Measurements from ENCODE around the gene C16orf96.

Gene C16orf96

GRCh38 chr16:4594433-4595410, 38.6 kb downstream of the C16orf96 start:
- Histone ChIP-seq H3K4me2 (ENCODE audit: low read depth, low read length) (no peak overlapping the region), H3K4me1 (ENCODE audit: low read length) (no peaks in the 10 kb centered on the region), H3K9ac (ENCODE audit: low read length) (no peak overlapping the region), H3F3A (ENCODE audit: insufficient read depth, low read length) (no peaks in the 10 kb centered on the region), H2AFZ (ENCODE audit: low read length) (no peak overlapping the region), H3K9me2 (replicated peaks; ENCODE audit: insufficient read depth, low read length) (no peaks in the 10 kb centered on the region), H3K36me3 (replicated peaks; ENCODE audit: insufficient read depth, low read length) (no peaks in the 10 kb centered on the region), H3K4me3 (ENCODE audit: low read length) (no peak overlapping the region), H4K20me1 (ENCODE audit: insufficient read depth, low read length) (no peaks in the 10 kb centered on the region), H3K27me3 (replicated peaks; ENCODE audit: insufficient read depth, low read length) (peaks cover 57% of the 10 kb centered on the region), H3K27ac (ENCODE audit: low read length) (no peak overlapping the region), H3K79me2 (ENCODE audit: low read length) (no peaks in the 10 kb centered on the region), H3K9me3 (replicated peaks; ENCODE audit: insufficient read depth, low read length) (no peaks in the 10 kb centered on the region)
- no peak for DNase-seq
- TF ChIP-seq, protein P1, sequence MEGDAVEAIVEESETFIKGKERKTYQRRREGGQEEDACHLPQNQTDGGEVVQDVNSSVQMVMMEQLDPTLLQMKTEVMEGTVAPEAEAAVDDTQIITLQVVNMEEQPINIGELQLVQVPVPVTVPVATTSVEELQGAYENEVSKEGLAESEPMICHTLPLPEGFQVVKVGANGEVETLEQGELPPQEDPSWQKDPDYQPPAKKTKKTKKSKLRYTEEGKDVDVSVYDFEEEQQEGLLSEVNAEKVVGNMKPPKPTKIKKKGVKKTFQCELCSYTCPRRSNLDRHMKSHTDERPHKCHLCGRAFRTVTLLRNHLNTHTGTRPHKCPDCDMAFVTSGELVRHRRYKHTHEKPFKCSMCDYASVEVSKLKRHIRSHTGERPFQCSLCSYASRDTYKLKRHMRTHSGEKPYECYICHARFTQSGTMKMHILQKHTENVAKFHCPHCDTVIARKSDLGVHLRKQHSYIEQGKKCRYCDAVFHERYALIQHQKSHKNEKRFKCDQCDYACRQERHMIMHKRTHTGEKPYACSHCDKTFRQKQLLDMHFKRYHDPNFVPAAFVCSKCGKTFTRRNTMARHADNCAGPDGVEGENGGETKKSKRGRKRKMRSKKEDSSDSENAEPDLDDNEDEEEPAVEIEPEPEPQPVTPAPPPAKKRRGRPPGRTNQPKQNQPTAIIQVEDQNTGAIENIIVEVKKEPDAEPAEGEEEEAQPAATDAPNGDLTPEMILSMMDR (IDR thresholded peaks at IDR 0.05; ENCODE audit: low read length), result no peak

DNA sequence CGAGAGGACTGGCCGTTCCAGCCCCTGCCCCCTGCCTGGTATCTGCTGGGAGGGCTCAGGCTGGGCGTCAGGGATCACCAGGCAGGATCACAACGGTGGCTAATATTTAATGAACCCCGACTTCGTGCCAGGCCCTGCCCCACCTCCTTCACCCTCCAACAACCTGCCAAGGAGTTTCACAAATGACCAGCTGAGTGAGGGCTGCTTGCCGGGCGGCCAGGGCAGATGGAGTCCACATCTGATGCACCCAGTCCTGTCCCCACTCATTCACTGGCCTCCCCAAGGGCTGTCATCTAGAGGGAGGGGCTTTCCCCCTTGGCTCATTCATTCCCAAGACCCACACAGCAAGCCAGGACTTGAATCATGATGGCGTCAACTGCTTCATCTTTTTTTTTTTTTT, 41.0 kb downstream of the C16orf96 start:
- Histone ChIP-seq H3K27ac (ENCODE audit: low read length) (no peak overlapping the region), H3K27me3 (replicated peaks; ENCODE audit: insufficient read depth, low read length) (peaks cover 74% of the 10 kb centered on the region), H3K9me3 (replicated peaks; ENCODE audit: insufficient read depth, low read length) (no peaks in the 10 kb centered on the region), H3K4me2 (ENCODE audit: low read depth, low read length) (no peak overlapping the region), H2AFZ (ENCODE audit: low read length) (no peak overlapping the region), H4K20me1 (ENCODE audit: insufficient read depth, low read length) (no peaks in the 10 kb centered on the region), H3K36me3 (replicated peaks; ENCODE audit: insufficient read depth, low read length) (no peaks in the 10 kb centered on the region), H3K4me1 (ENCODE audit: low read length) (no peaks in the 10 kb centered on the region), H3K9ac (ENCODE audit: low read length) (no peak overlapping the region), H3F3A (ENCODE audit: insufficient read depth, low read length) (no peaks in the 10 kb centered on the region), H3K79me2 (ENCODE audit: low read length) (no peaks in the 10 kb centered on the region), H3K4me3 (ENCODE audit: low read length) (no peak overlapping the region), H3K9me2 (replicated peaks; ENCODE audit: insufficient read depth, low read length) (no peaks in the 10 kb centered on the region)
- TF ChIP-seq, protein P1 (IDR thresholded peaks at IDR 0.05; ENCODE audit: low read length), result no peak
- no peak for TF ChIP-seq EZH2phosphoT487 (IDR thresholded peaks at IDR 0.05; ENCODE audit: low read length)
- TF ChIP-seq EZH2 (optimal IDR thresholded peaks at IDR 0.05; ENCODE audit: low read depth, low read length), result no peak
- DNase-seq, result no peak

DNA sequence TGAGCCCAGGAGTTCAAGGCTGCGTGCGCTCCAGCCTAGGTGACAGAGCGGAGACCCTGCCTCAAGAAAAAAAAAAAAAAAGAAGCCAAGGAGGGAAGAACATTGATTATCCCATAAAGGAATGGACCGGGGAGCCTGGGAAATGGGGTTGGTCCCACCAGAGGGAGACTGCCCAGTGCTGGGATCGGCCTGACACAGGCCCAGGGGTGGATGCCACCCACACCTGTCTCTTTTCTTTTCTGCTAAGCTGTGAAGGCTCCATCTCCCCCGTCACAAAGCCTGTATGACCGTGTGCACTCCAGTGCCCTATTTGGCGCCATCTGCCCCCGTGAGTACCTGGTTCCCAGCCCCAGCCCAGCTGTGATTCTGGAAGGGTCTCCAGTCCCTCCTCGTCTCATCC, 42.9 kb downstream of the C16orf96 start:
- Histone ChIP-seq H4K20me1 (ENCODE audit: insufficient read depth, low read length) (no peaks in the 10 kb centered on the region), H3K9ac (ENCODE audit: low read length) (no peak overlapping the region), H3K27me3 (replicated peaks; ENCODE audit: insufficient read depth, low read length) (peaks cover 73% of the 10 kb centered on the region), H3K4me3 (ENCODE audit: low read length) (no peak overlapping the region), H3K27ac (ENCODE audit: low read length) (no peak overlapping the region), H3K36me3 (replicated peaks; ENCODE audit: insufficient read depth, low read length) (no peaks in the 10 kb centered on the region), H3K9me2 (replicated peaks; ENCODE audit: insufficient read depth, low read length) (no peaks in the 10 kb centered on the region), H3K79me2 (ENCODE audit: low read length) (no peaks in the 10 kb centered on the region), H3K9me3 (replicated peaks; ENCODE audit: insufficient read depth, low read length) (no peaks in the 10 kb centered on the region), H2AFZ (ENCODE audit: low read length) (no peak overlapping the region), H3F3A (ENCODE audit: insufficient read depth, low read length) (no peaks in the 10 kb centered on the region), H3K4me1 (ENCODE audit: low read length) (no peaks in the 10 kb centered on the region), H3K4me2 (ENCODE audit: low read depth, low read length) (no peak overlapping the region)
- TF ChIP-seq, protein P1 (IDR thresholded peaks at IDR 0.05; ENCODE audit: low read length), result no peak
- no peak for TF ChIP-seq EZH2phosphoT487 (IDR thresholded peaks at IDR 0.05; ENCODE audit: low read length)
- no peak for TF ChIP-seq EZH2 (optimal IDR thresholded peaks at IDR 0.05; ENCODE audit: low read depth, low read length)
- no peak for DNase-seq

Data from MM.1S (cell line).